ENCODE results near the gene POLR2H. TPM values are rescaled to one million over a fixed set of nuclear protein-coding genes. Genes with fewer than 3 reads are reported as not detected.
A peak's percentile ranks its signal among the peaks of the same experiment; 100 is the strongest.

The POLR2H gene
- total RNA-seq, 1 donor from 2014 or later, result 48.1 TPM

GRCh38 chr3:184322731-184323487 lies 38.6 kb upstream of the POLR2H start:
- Mint-ChIP-seq H3K27me3 (ENCODE audit: unreplicated experiment) (peaks cover 7% of the 10 kb centered on the region), H3K27ac (ENCODE audit: unreplicated experiment) (no peak overlapping the region), H3K4me1 (ENCODE audit: low read depth, unreplicated experiment) (no peaks in the 10 kb centered on the region), H3K4me3 (ENCODE audit: unreplicated experiment) (peak overlapping the region; percentile 30), H3K36me3 (ENCODE audit: unreplicated experiment) (no peaks in the 10 kb centered on the region), H3K9me3 (ENCODE audit: unreplicated experiment) (peaks cover 6% of the 10 kb centered on the region)
- no peak for DNase-seq
- no peak for TF ChIP-seq CTCF (IDR thresholded peaks at IDR 0.05; ENCODE audit: partially characterized antibody, unreplicated experiment)

GRCh38 chr3:184323696-184324095 lies 37.8 kb upstream of the POLR2H start:
- H3K9me3 Mint-ChIP-seq (ENCODE audit: unreplicated experiment), result peaks cover 8% of the 10 kb centered on the region

GRCh38 chr3:184325269-184325668 lies 36.2 kb upstream of the POLR2H start:
- peaks cover 8% of the 10 kb centered on the region for H3K9me3 Mint-ChIP-seq (ENCODE audit: unreplicated experiment)
- DNase-seq, result no peak
- no peaks in the 10 kb centered on the region for H3K4me1 Mint-ChIP-seq (ENCODE audit: low read depth, unreplicated experiment)
- no peaks in the 10 kb centered on the region for H3K36me3 Mint-ChIP-seq (ENCODE audit: unreplicated experiment)
- H3K4me3 Mint-ChIP-seq (ENCODE audit: unreplicated experiment), result no peak overlapping the region
- no peak for TF ChIP-seq CTCF (IDR thresholded peaks at IDR 0.05; ENCODE audit: partially characterized antibody, unreplicated experiment)
- H3K27me3 Mint-ChIP-seq (ENCODE audit: unreplicated experiment), result peaks cover 7% of the 10 kb centered on the region
- H3K27ac Mint-ChIP-seq (ENCODE audit: unreplicated experiment), result no peak overlapping the region

More at GRCh38 chr3:184323696-184324095, 37.8 kb upstream of the POLR2H start:
- Mint-ChIP-seq H3K36me3 (ENCODE audit: unreplicated experiment) (no peaks in the 10 kb centered on the region), H3K4me1 (ENCODE audit: low read depth, unreplicated experiment) (no peaks in the 10 kb centered on the region), H3K27me3 (ENCODE audit: unreplicated experiment) (peaks cover 9% of the 10 kb centered on the region), H3K4me3 (ENCODE audit: unreplicated experiment) (no peak overlapping the region), H3K27ac (ENCODE audit: unreplicated experiment) (peak overlapping the region; percentile 53)
- no peak for TF ChIP-seq CTCF (IDR thresholded peaks at IDR 0.05; ENCODE audit: partially characterized antibody, unreplicated experiment)
- DNase-seq, result no peak

GRCh38 chr3:184325715-184326369 lies 35.7 kb upstream of the POLR2H start:
- peaks cover 9% of the 10 kb centered on the region for H3K9me3 Mint-ChIP-seq (ENCODE audit: unreplicated experiment)
- no peak for DNase-seq
- TF ChIP-seq CTCF (IDR thresholded peaks at IDR 0.05; ENCODE audit: partially characterized antibody, unreplicated experiment), result no peak
- no peaks in the 10 kb centered on the region for H3K36me3 Mint-ChIP-seq (ENCODE audit: unreplicated experiment)
- no peak overlapping the region for H3K27ac Mint-ChIP-seq (ENCODE audit: unreplicated experiment)
- no peaks in the 10 kb centered on the region for H3K4me1 Mint-ChIP-seq (ENCODE audit: low read depth, unreplicated experiment)
- peaks cover 7% of the 10 kb centered on the region for H3K27me3 Mint-ChIP-seq (ENCODE audit: unreplicated experiment)
- H3K4me3 Mint-ChIP-seq (ENCODE audit: unreplicated experiment), result no peak overlapping the region

- DNase-seq, result no peak
- no peak overlapping the region for H3K4me3 Mint-ChIP-seq (ENCODE audit: unreplicated experiment)
- H3K27me3 Mint-ChIP-seq (ENCODE audit: unreplicated experiment), result peaks cover 7% of the 10 kb centered on the region
- H3K36me3 Mint-ChIP-seq (ENCODE audit: unreplicated experiment), result no peaks in the 10 kb centered on the region
- H3K9me3 Mint-ChIP-seq (ENCODE audit: unreplicated experiment), result peaks cover 8% of the 10 kb centered on the region
- H3K4me1 Mint-ChIP-seq (ENCODE audit: low read depth, unreplicated experiment), result no peaks in the 10 kb centered on the region
- TF ChIP-seq CTCF (IDR thresholded peaks at IDR 0.05; ENCODE audit: partially characterized antibody, unreplicated experiment), result no peak
- H3K27ac Mint-ChIP-seq (ENCODE audit: unreplicated experiment), result no peak overlapping the region
Observed at GRCh38 chr3:184327171-184327570, 34.3 kb upstream of the POLR2H start.
